ENCODE results near the gene SERTAD4.
"Not testable (repeated sequence)": the region's sequence is repeated elsewhere in the genome, so short reads cannot be mapped to it uniquely, and the experiment has no call there.

Gene SERTAD4

GRCh38 chr1:210232511-210233215 lies at the start of gene SERTAD4:
Gene SERTAD4 (plus strand): TSS chr1:210232796. CDS start chr1:210237961, 5,165 bp downstream.
- peak; percentile 10 for DNase-seq (ENCODE audit: low read depth)
- peak within 1 kb of the TSS; percentile 48 for H3K4me3 ChIP-seq (ENCODE audit: low read depth, low read length)
- TF ChIP-seq CTCF (conservative IDR thresholded peaks at IDR 0.05; ENCODE audit: low read depth, low read length), result no peak

- TF ChIP-seq CTCF (conservative IDR thresholded peaks at IDR 0.05; ENCODE audit: low read depth, low read length), result no peak
- no peak overlapping the region for H3K4me3 ChIP-seq (ENCODE audit: low read depth, low read length)
- no peak for DNase-seq (ENCODE audit: low read depth)
Measured at GRCh38 chr1:210185063-210185462, 47.5 kb upstream of the SERTAD4 start.

GRCh38 chr1:210187849-210188606 lies 44.6 kb upstream of the SERTAD4 start:
- peak; percentile 1 for DNase-seq (ENCODE audit: low read depth)
- H3K4me3 ChIP-seq (ENCODE audit: low read depth, low read length), result not testable (repeated sequence)

- TF ChIP-seq CTCF (conservative IDR thresholded peaks at IDR 0.05; ENCODE audit: low read depth, low read length), result no peak
- H3K4me3 ChIP-seq (ENCODE audit: low read depth, low read length), result no peak overlapping the region
- no peak for DNase-seq (ENCODE audit: low read depth)
Measured at GRCh38 chr1:210189426-210189825, 43.2 kb upstream of the SERTAD4 start.

GRCh38 chr1:210195635-210196160 lies 36.9 kb upstream of the SERTAD4 start:
- no peak for DNase-seq (ENCODE audit: low read depth)
- TF ChIP-seq CTCF (conservative IDR thresholded peaks at IDR 0.05; ENCODE audit: low read depth, low read length), result no peak
- H3K4me3 ChIP-seq (ENCODE audit: low read depth, low read length), result no peak overlapping the region

GRCh38 chr1:210196266-210196665 lies 36.3 kb upstream of the SERTAD4 start:
- not testable (repeated sequence) for H3K4me3 ChIP-seq (ENCODE audit: low read depth, low read length); DNase-seq (ENCODE audit: low read depth)

GRCh38 chr1:210198840-210199239 lies 33.8 kb upstream of the SERTAD4 start:
- TF ChIP-seq CTCF (conservative IDR thresholded peaks at IDR 0.05; ENCODE audit: low read depth, low read length), result no peak
- no peak for DNase-seq (ENCODE audit: low read depth)
- H3K4me3 ChIP-seq (ENCODE audit: low read depth, low read length), result no peak overlapping the region
